Subcutaneous adipose tissue (tissue), 4 donors: ENCODE results near the gene GULP1. TPM values are rescaled to one million over a fixed set of nuclear protein-coding genes. Genes with fewer than 3 reads are reported as not detected.

ENCODE experiments used
- CTCF ChIP-seq: fragments of 450-650 bp; IDR thresholded peaks from one replicate; pipeline ENCODE4 v1.5.1; 2016; ENCODE audit warnings: low read depth, mild to moderate bottlenecking, control low read depth, antibody characterized with exemption, moderate library complexity
- total RNA-seq, 4 donors: library from RNA; depleted of rRNA; stranded (reverse); fragments of >200 nt; gene quantifications; one replicate each; pipeline ENCODE4 v1.1.0, GENCODE V29; 2016

GULP1 gene
- total RNA-seq, 4 donors from 2014 or later: 13.3 to 42.2 (median 30.3) TPM

GRCh38 chr2:188333751-188334524, 42.3 kb downstream of the GULP1 start:
- TF ChIP-seq CTCF: no peak

- no peak for TF ChIP-seq CTCF
Measured at GRCh38 chr2:188338463-188338862, 46.8 kb downstream of the GULP1 start.

GRCh38 chr2:188340257-188340656, 48.6 kb downstream of the GULP1 start:
- no peak for TF ChIP-seq CTCF

- no peak for TF ChIP-seq CTCF
Measured at GRCh38 chr2:188345020-188345419, 53.3 kb downstream of the GULP1 start.

- no peak for TF ChIP-seq CTCF
Measured at GRCh38 chr2:188345426-188345825, 53.8 kb downstream of the GULP1 start.

GRCh38 chr2:188345831-188346458, 54.3 kb downstream of the GULP1 start:
- no peak for TF ChIP-seq CTCF

GRCh38 chr2:188349019-188349418, 57.3 kb downstream of the GULP1 start:
- no peak for TF ChIP-seq CTCF
